Upper lobe of left lung (tissue), 6 donors: ENCODE data around the gene KRT20. TPM values are rescaled to one million over a fixed set of nuclear protein-coding genes. Genes with fewer than 3 reads are reported as not detected.
A peak's percentile ranks its signal among the peaks of the same experiment; 100 is the strongest.
"Not testable (repeated sequence)": the region's sequence is repeated elsewhere in the genome, so short reads cannot be mapped to it uniquely, and the experiment has no call there.

Source experiments
- ATAC-seq, 2 donors: fragments of 200-7000 bp; cut with Tn5 transposase; one replicate each; pipeline ENCODE4 v1.9.1; 2022; ENCODE audit warnings: mild to moderate bottlenecking in 2 of 2, moderate library complexity in 2 of 2; ENCODE audit not compliant: low FRiP score in 2 of 2
- DNase-seq, 2 donors: peaks; one replicate each; pipeline ENCODE4 v3.0.0-alpha.2; 2019 to 2020
- H3K27ac ChIP-seq, 4 donors: fragments of 200-600 bp; sonication (generic); one replicate each; pipeline ENCODE4 v1.5.1; 2016 to 2019
- H3K27me3 ChIP-seq, 4 donors: fragments of 200-600 bp; sonication (generic); one replicate each; pipeline ENCODE4 v1.5.1; 2017 to 2019
- H3K36me3 ChIP-seq, 4 donors: fragments of 200-600 bp; sonication (generic); one replicate each; pipeline ENCODE4 v1.5.1; 2016 to 2019
- H3K4me1 ChIP-seq, 4 donors: fragments of 200-600 bp; sonication (generic); one replicate each; pipeline ENCODE4 v1.5.1; 2018 to 2019
- H3K4me3 ChIP-seq, 4 donors: fragments of 200-600 bp; sonication (generic); one replicate each; pipeline ENCODE4 v1.5.1; 2017 to 2019; ENCODE audit warnings: mild to moderate bottlenecking in 2 of 4, moderate library complexity in 1 of 4
- H3K9me3 ChIP-seq, 4 donors: fragments of 200-600 bp; sonication (generic); one replicate each; pipeline ENCODE4 v1.5.1; 2018 to 2019
- EP300 ChIP-seq, 4 donors: sonication (generic); formaldehyde crosslinking; IDR thresholded peaks; one replicate each; pipeline ENCODE4 v1.5.1; 2017; ENCODE audit warnings: antibody characterized with exemption in 4 of 4, control low read depth in 2 of 4
- POLR2A ChIP-seq, 4 donors: fragments of 450-650 bp; IDR thresholded peaks; one replicate each; pipeline ENCODE4 v1.5.1; 2016 to 2017; ENCODE audit warnings: antibody characterized with exemption in 4 of 4, mild to moderate bottlenecking in 2 of 4
- POLR2AphosphoS5 ChIP-seq, 2 donors: sonication (generic); formaldehyde crosslinking; IDR thresholded peaks; one replicate each; pipeline ENCODE4 v1.5.1; 2017; ENCODE audit warnings: antibody characterized with exemption in 2 of 2
- WGBS, 2 donors: methylation state at CpG; one replicate each; pipeline ENCODE4 v1.1.5; 2017 to 2018; 5-methylcytosine and 5-hydroxymethylcytosine counted together
- total RNA-seq, 6 donors: library from RNA; depleted of rRNA in 4 of 6; stranded (reverse); fragments of >200 nt in 4 of 6; gene quantifications; one replicate each; pipeline versions ENCODE4 v1.1.0 to v1.2.1, GENCODE V29; 2016 to 2021
- TF ChIP-seq, protein P1 (sequence below), 6 experiments: fragments of 450-650 bp in 4 of 6; fragments of 200-600 bp in 2 of 6; sonication (generic) in 2 of 6; IDR thresholded peaks; one replicate each; pipeline ENCODE4 v1.5.1; 2016 to 2019; ENCODE audit warnings: antibody characterized with exemption in 6 of 6
- donor health status: DM: no; HTN: no; CAD: no; lungs with moderate emphysema.
- donor health status: DM: no; HTN: yes; CAD: no; lungs with severe emphysema.

KRT20 gene
- total RNA-seq, 6 donors from 2014 or later, result 0.31 to 0.37 TPM; not detected in 4

DNA sequence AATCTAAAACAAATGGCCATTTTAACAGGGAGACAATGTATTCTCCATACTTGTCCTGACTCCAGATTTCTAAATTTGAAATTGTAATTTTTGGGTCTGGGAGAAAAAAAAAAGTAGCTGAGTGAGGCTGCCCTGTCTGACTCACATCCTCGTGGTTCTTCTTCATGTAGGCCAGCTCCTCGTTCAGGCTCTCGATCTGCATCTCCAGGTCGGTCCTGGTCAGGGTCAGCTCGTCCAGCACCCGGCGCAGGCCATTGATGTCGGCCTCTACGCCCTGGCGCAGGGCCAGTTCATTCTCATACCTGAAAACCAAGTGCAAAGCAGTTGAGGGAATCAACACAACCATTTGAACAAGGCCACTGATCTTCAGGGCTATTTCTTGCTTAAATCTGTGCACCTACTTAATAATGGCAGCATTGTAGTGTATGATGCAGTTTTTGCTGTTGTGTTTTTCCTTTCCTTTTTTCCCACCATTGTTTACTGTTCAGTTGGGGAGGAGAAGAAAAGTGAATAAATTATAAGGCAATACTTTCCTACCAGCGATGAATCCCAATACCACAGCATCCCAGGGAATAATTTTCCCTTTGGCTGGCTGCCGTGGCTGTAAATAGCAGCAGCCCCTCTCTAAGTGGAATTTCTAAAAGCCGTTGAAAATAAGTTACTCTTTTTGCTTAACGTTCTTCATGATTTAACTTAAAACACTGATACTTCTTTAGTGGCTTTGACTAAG is 20.2 kb downstream of the KRT20 start:
- Histone ChIP-seq H3K36me3 (no peaks in the 10 kb centered on the region), H3K9me3 (no peaks in the 10 kb centered on the region), H3K27ac (no peak overlapping the region), H3K4me1 (no peaks in the 10 kb centered on the region), H3K27me3 (no peaks in the 10 kb centered on the region), H3K4me3 (no peak overlapping the region)
- ATAC-seq, result no peak
- peak in 1 of 2 donors; percentile 19 for DNase-seq
- 81 to 86% methylated on average over 14 of the region's 14 CpGs for WGBS, 2 donors
- TF ChIP-seq POLR2A (IDR thresholded peaks at IDR 0.05) (no peak), POLR2AphosphoS5 (IDR thresholded peaks at IDR 0.05) (no peak), EP300 (IDR thresholded peaks at IDR 0.05) (no peak)
- TF ChIP-seq, protein P1, sequence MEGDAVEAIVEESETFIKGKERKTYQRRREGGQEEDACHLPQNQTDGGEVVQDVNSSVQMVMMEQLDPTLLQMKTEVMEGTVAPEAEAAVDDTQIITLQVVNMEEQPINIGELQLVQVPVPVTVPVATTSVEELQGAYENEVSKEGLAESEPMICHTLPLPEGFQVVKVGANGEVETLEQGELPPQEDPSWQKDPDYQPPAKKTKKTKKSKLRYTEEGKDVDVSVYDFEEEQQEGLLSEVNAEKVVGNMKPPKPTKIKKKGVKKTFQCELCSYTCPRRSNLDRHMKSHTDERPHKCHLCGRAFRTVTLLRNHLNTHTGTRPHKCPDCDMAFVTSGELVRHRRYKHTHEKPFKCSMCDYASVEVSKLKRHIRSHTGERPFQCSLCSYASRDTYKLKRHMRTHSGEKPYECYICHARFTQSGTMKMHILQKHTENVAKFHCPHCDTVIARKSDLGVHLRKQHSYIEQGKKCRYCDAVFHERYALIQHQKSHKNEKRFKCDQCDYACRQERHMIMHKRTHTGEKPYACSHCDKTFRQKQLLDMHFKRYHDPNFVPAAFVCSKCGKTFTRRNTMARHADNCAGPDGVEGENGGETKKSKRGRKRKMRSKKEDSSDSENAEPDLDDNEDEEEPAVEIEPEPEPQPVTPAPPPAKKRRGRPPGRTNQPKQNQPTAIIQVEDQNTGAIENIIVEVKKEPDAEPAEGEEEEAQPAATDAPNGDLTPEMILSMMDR (IDR thresholded peaks at IDR 0.05), result no peak

DNA sequence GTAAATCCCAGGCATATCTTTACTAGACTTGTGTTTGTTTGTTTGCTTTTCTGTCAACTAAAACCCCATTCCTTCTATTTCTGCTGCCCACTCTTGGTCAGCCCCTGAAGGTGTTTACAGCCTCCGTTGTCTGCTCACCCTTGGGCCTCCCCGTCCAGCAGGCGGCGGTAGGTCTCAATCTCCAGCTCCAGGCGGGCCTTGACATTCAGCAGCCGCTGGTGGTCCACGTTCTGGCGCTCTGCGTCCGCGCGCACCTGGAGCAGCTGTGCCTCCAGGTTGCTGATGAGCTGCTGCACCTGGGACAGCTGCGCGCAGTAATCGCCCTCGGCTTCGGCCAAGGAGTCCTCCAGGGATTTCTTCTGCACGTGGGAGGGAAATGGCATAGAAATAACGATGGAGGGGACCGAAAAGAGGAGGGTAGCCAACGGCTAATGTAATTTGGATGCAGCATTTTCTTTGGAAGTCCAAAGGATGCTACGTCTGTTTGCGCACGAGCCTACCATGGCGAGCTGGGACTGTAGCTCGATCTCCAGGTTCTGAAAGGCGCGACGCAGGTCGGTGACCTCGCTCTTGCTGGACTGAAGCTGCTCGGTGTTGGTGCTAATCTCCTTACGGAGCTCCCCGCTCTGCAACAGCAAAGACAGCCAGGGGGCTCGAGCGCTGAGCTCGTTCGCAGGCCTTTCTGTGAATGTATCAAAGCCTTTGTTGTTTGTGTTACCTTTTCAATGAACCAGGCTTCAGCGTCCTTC is 21.9 kb downstream of the KRT20 start:
- H3K27me3 ChIP-seq, result no peaks in the 10 kb centered on the region
- ATAC-seq (no peak), DNase-seq (peak in 1 of 2 donors; percentile 57)
- WGBS, 2 donors, result 59 to 68% methylated on average over 32 to 39 of the region's 39 CpGs
- H3K36me3 ChIP-seq, result no peaks in the 10 kb centered on the region
- H3K27ac ChIP-seq, result no peak overlapping the region
- no peak for TF ChIP-seq POLR2A (IDR thresholded peaks at IDR 0.05)
- TF ChIP-seq, protein P1 (IDR thresholded peaks at IDR 0.05), result no peak
- TF ChIP-seq POLR2AphosphoS5 (IDR thresholded peaks at IDR 0.05), result no peak
- no peak for TF ChIP-seq EP300 (IDR thresholded peaks at IDR 0.05)
- no peaks in the 10 kb centered on the region for H3K4me1 ChIP-seq
- H3K4me3 ChIP-seq, result no peak overlapping the region
- no peaks in the 10 kb centered on the region for H3K9me3 ChIP-seq

DNA sequence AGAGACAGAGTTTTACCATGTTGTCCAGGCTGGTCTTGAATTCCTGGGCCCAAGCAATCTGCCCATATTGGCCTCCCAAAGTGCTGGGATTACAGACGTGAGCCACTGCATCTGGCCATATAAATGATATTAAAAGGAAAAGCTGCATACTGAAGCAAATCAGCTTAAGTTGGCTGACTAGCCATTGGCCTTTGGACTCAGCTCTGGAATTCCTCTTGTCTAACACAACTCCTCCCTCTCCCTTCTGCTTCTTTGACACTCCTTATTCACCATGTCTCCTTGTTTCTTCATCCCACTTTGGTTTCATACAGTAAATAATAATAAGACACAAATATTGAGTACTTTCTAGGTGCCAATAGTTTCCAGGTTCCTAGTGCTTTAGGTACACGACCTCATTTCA is 25.5 kb downstream of the KRT20 start:
- ATAC-seq, result no peak
- TF ChIP-seq EP300 (IDR thresholded peaks at IDR 0.05), result no peak
- TF ChIP-seq POLR2AphosphoS5 (IDR thresholded peaks at IDR 0.05), result no peak
- TF ChIP-seq POLR2A (IDR thresholded peaks at IDR 0.05), result no peak
- TF ChIP-seq, protein P1 (IDR thresholded peaks at IDR 0.05), result no peak
- Histone ChIP-seq H3K36me3 (no peaks in the 10 kb centered on the region), H3K27me3 (no peaks in the 10 kb centered on the region), H3K4me3 (no peak overlapping the region), H3K27ac (no peak overlapping the region), H3K9me3 (no peaks in the 10 kb centered on the region), H3K4me1 (no peaks in the 10 kb centered on the region)
- DNase-seq, result no peak
- 60 to 84% methylated on average over 2 of the region's 2 CpGs for WGBS, 2 donors

DNA sequence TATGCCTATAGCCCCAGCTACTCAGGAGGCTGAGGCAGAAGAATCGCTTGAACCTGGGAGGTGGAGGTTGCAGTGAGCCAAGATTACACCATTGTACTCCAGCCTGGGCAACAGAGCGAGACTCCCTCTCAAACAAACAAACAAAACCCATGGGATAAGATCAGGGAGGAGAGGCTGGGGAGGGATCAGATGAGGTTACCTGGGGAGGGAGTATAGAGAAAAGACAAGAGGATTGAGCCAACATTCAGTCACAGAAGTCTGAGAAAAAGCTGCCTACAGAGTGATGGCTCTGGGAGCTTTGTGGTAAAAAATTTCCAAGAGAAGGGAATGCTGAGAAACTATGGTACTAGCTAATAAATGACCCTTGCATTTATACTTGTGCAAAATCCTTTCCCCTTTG is 26.4 kb downstream of the KRT20 start:
- not testable (repeated sequence) for H3K4me1 ChIP-seq, H3K36me3 ChIP-seq, ATAC-seq, H3K27ac ChIP-seq, DNase-seq, H3K9me3 ChIP-seq, H3K4me3 ChIP-seq, H3K27me3 ChIP-seq
- WGBS, 2 donors, result 85 to 95% methylated on average over 2 of the region's 2 CpGs

DNA sequence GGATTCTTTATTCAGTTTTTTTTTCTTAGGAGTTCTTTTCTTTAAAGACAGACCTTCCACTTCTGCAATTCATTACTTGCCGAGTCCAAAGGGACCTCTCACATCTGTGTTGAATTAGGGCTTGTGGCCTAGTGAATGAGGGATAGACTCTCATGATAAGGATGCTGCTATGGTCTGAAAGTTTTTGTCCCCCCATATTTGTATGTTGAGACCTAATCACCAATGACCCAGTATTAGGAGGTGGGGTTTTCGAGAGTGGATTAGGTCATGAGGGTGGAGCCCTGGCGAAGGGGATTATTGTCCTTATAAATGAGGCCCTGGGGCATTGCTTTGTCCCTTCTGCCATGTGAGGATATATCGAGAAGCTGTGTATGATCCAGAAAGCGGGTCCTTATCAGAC is 27.5 kb downstream of the KRT20 start:
- ATAC-seq, result peak in 1 of 2 donors; percentile 82
- Histone ChIP-seq H3K9me3 (no peaks in the 10 kb centered on the region), H3K27me3 (no peaks in the 10 kb centered on the region), H3K27ac (no peak overlapping the region), H3K4me1 (no peaks in the 10 kb centered on the region), H3K36me3 (no peaks in the 10 kb centered on the region), H3K4me3 (no peak overlapping the region)
- TF ChIP-seq POLR2A (IDR thresholded peaks at IDR 0.05), result no peak
- TF ChIP-seq EP300 (IDR thresholded peaks at IDR 0.05), result no peak
- TF ChIP-seq, protein P1 (IDR thresholded peaks at IDR 0.05), result no peak
- TF ChIP-seq POLR2AphosphoS5 (IDR thresholded peaks at IDR 0.05), result no peak
- WGBS, 2 donors, result 80 to 81% methylated on average over 5 of the region's 5 CpGs
- DNase-seq, result no peak
